GM23248 (cell line): ENCODE results near the gene KCNJ13.

ENCODE experiments used
- EZH2 ChIP-seq: fragments of 200-600 bp; sonication (generic); IDR thresholded peaks from 2 replicates; pipeline ENCODE4 v1.6.1; 2018; ENCODE audit warnings: antibody characterized with exemption, mild to moderate bottlenecking; ENCODE audit not compliant: insufficient read depth, poor library complexity, severe bottlenecking
- EZH2phosphoT487 ChIP-seq: fragments of 200-600 bp; sonication (generic); IDR thresholded peaks from 2 replicates; pipeline ENCODE4 v1.6.1; 2018; ENCODE audit warnings: antibody characterized with exemption, moderate library complexity, mild to moderate bottlenecking, low read depth; ENCODE audit not compliant: insufficient read depth

GRCh38 chr2:232741972-232742371, 34.4 kb downstream of the KCNJ13 start:
- TF ChIP-seq EZH2, result no peak
- TF ChIP-seq EZH2phosphoT487, result no peak
